Kidney tubule cell (primary cell): ENCODE measurements around the gene LDLRAD3.

Source experiments
- DNase-seq: peaks from one replicate; pipeline ENCODE4 v3.0.0-alpha.2; 2018; ENCODE audit warnings: low spot score

Gene LDLRAD3

GRCh38 chr11:36048496-36049247 lies 104.8 kb downstream of the LDLRAD3 start:
- DNase-seq: no peak

- DNase-seq: no peak
These were observed 107.6 kb downstream of the LDLRAD3 start for GRCh38 chr11:36051235-36052144.

GRCh38 chr11:36053281-36053680 lies 109.4 kb downstream of the LDLRAD3 start:
- DNase-seq: no peak

- DNase-seq: no peak
These were observed 110.0 kb downstream of the LDLRAD3 start for GRCh38 chr11:36053862-36054261.

GRCh38 chr11:36054628-36055027 lies 110.8 kb downstream of the LDLRAD3 start:
- DNase-seq: no peak

- peak; percentile 17 for DNase-seq
These were observed 112.4 kb downstream of the LDLRAD3 start for GRCh38 chr11:36056160-36056751.

GRCh38 chr11:36057379-36058042 lies 113.6 kb downstream of the LDLRAD3 start:
- DNase-seq: no peak

- no peak for DNase-seq
These were observed 115.8 kb downstream of the LDLRAD3 start for GRCh38 chr11:36059660-36060059.

- DNase-seq: no peak
These were observed 117.1 kb downstream of the LDLRAD3 start for GRCh38 chr11:36060926-36061325.

GRCh38 chr11:36061471-36061870 lies 117.6 kb downstream of the LDLRAD3 start:
- no peak for DNase-seq

GRCh38 chr11:36062796-36063365 lies 119.0 kb downstream of the LDLRAD3 start:
- DNase-seq: no peak

GRCh38 chr11:36065436-36065835 lies 121.6 kb downstream of the LDLRAD3 start:
- no peak for DNase-seq

GRCh38 chr11:36066891-36067290 lies 123.0 kb downstream of the LDLRAD3 start:
- no peak for DNase-seq

GRCh38 chr11:36069576-36070212 lies 125.8 kb downstream of the LDLRAD3 start:
- no peak for DNase-seq

GRCh38 chr11:36070213-36070953 lies 126.5 kb downstream of the LDLRAD3 start:
- no peak for DNase-seq

- DNase-seq: no peak
These were observed 127.1 kb downstream of the LDLRAD3 start for GRCh38 chr11:36070954-36071330.

- DNase-seq: no peak
These were observed 128.1 kb downstream of the LDLRAD3 start for GRCh38 chr11:36071917-36072500.

- DNase-seq: peak; percentile 65
These were observed 129.7 kb downstream of the LDLRAD3 start for GRCh38 chr11:36073411-36074203.

GRCh38 chr11:36074941-36075431 lies 131.1 kb downstream of the LDLRAD3 start:
- DNase-seq: peak; percentile 30
